Ramos (cell line): ENCODE measurements around the gene ABCC1.

Experiments
- in situ Hi-C: fragments of 300-500 bp; cut with MboI; formaldehyde crosslinking; loops from one replicate; pipeline ENCODE4 v1.14.3; 2022; ENCODE audit warnings: low sequenced_read_pairs; ENCODE audit not compliant: unreplicated experiment

ABCC1 gene

DNA sequence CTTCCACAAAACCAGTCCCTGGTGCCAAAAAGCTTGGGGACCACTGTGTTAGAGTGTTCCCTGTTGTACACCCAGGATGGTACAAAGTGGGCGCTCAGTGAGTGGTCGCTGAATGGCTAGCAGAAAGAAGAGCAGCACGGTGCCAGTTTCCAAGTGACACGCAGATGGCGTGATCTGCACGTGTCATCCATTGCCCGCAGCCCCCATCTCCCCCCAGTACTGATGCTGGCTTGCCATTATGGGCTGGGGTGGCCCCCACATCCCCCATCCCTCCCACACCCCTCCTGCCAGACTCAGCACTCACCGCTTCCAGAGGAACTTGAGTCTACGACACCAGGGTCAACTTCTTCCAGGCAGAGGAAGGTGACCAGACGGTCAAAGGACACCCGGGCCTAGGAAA is 237.4 kb downstream of the ABCC1 start:
- in situ Hi-C loops = no loop called here

- in situ Hi-C loops = no loop called here
Observed at GRCh38 chr16:16188827-16189226, 239.4 kb downstream of the ABCC1 start.

DNA sequence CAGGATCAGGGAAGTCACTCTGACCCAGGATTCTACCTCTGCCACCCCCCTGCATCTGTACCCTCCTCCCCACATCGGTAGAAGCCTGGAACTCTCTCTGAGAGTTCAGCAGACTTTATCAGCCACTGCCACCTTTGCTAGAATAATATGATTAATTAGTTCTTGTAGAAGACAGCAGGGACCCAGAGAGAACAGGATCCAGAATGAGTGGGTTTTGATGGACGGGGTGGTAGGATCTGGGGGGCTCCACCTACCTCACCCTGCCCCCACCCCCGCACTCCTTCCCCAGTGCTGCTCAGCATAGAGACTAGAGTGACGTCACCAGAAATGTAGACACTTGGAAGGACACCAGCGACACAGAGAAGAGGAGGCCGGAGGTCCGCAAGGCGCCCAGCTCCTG is 240.4 kb downstream of the ABCC1 start:
- in situ Hi-C loops = loop anchor here (10.0 kb wide), 2 partner anchors 45 to 435 kb away; no protein-coding TSS in a partner anchor

- in situ Hi-C loops = loop anchor here (10.0 kb wide), 2 partner anchors 46 to 436 kb away; no protein-coding TSS in a partner anchor
Observed at GRCh38 chr16:16190546-16190945, 241.1 kb downstream of the ABCC1 start.

DNA sequence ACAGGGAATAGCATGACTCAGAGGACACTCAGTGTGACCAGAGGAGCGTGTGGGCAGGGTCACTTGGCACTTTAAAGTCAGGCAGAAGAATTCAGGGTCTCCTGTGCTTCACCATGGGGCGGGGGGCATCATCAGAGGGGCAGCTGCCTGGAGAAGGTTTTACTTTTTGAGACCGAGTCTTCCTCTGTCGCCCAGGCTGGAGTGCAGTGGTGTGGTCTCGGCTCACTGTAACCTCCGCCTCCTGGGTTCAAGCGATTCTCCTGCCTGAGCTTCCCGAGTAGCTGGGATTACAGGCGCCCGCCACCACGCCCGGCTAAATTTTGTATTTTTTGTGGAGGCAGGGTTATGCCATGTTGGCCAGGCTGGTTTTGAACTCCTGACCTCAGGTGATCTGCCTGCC is 241.6 kb downstream of the ABCC1 start:
- in situ Hi-C loops = loop anchor here (10.0 kb wide), 2 partner anchors 46 to 436 kb away; no protein-coding TSS in a partner anchor

DNA sequence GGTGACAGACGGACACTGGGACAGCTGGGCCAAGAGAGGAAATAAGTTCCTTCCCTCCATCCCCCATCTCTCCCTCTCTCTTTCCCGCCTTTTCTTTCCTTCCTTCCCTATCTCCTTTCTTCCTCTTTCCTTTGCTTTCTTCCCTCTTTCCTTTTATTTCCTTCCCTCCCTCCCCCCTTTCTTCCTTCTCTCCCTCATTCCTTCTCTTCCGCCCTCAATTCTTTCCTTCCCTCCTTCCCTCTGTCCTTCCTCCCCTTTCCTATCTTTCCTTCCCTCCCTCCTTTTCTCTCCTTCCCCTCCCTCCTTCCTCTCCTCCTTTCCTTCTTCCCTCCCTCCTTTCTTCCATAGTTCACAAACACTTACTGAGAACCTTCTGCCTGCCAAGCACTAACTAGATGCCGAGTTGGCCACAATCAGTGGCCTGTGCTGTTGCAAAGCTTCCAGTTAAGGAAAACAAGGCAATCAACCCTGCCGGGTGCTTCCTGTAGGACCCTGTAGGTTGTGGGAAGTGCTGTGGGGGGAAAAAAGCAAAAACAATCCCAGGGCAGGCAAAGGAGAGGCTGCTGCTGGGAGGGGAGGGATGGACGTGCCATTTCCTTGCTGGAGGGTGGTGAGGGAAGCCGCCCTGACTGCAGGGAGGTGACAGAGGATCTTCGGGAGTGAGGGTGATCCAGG is 242.2 kb downstream of the ABCC1 start:
- in situ Hi-C loops = loop anchor here (10.0 kb wide), 2 partner anchors 47 to 437 kb away; no protein-coding TSS in a partner anchor
